Spleen (tissue), 7 donors: ENCODE data around the gene OPCML.

Experiments
- POLR2A ChIP-seq, 3 donors: fragments of 450-650 bp; IDR thresholded peaks; one replicate each; pipeline ENCODE4 v1.5.1; 2017; ENCODE audit warnings: antibody characterized with exemption in 3 of 3, mild to moderate bottlenecking in 1 of 3
- POLR2AphosphoS5 ChIP-seq, 3 donors: sonication (generic); formaldehyde crosslinking; IDR thresholded peaks; one replicate each; pipeline ENCODE4 v1.5.1; 2017; ENCODE audit warnings: antibody characterized with exemption in 3 of 3
- TF ChIP-seq, protein P1 (sequence below), 11 experiments: fragments of 200-600 bp in 7 of 11; fragments of 450-650 bp in 4 of 11; sonication (generic) in 4 of 11; IDR thresholded peaks in 8 of 11; conservative IDR thresholded peaks in 3 of 11; 1 replicate in 7 of 11; 2 replicates in 4 of 11; pipeline versions ENCODE4 v1.4.0 to v1.8.0; 2016 to 2021; ENCODE audit warnings: antibody characterized with exemption in 11 of 11, inconsistent platforms in 4 of 11, mild to moderate bottlenecking in 1 of 11
- donor health status: DM: no; HTN: no; CAD: no; lungs with moderate emphysema.
- donor health status: DM: no; HTN: no; CAD: no.
- donor health status: DM: no; HTN: no; CAD: no.

DNA sequence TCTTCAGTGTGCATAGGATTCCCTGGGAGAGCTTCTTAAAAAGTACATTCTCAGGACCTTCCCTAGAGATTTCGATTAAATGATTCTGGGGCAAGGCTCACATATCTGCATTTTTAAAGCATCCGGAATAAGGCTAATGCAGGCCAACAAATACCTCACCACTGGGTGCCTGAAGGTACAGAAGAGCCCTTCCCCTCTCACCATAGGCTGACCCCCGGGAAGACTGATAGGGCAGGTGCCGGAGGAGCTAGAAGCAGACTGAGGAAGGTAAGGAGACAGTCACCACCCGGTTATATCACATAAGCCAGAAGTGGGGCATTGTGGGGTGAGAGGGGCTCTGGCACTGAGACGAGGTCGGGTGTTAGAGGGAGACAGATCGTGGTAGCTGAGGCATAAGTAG lies 1102.6 kb downstream of the OPCML start:
- TF ChIP-seq, protein P1, sequence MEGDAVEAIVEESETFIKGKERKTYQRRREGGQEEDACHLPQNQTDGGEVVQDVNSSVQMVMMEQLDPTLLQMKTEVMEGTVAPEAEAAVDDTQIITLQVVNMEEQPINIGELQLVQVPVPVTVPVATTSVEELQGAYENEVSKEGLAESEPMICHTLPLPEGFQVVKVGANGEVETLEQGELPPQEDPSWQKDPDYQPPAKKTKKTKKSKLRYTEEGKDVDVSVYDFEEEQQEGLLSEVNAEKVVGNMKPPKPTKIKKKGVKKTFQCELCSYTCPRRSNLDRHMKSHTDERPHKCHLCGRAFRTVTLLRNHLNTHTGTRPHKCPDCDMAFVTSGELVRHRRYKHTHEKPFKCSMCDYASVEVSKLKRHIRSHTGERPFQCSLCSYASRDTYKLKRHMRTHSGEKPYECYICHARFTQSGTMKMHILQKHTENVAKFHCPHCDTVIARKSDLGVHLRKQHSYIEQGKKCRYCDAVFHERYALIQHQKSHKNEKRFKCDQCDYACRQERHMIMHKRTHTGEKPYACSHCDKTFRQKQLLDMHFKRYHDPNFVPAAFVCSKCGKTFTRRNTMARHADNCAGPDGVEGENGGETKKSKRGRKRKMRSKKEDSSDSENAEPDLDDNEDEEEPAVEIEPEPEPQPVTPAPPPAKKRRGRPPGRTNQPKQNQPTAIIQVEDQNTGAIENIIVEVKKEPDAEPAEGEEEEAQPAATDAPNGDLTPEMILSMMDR (IDR thresholded peaks at IDR 0.05 in 8 of 11, conservative IDR thresholded peaks at IDR 0.05 in 3 of 11), result no peak
- no peak for TF ChIP-seq POLR2AphosphoS5 (IDR thresholded peaks at IDR 0.05)
- TF ChIP-seq POLR2A (IDR thresholded peaks at IDR 0.05), result no peak
